Left ventricle myocardium inferior (tissue), 1 donor: ENCODE data around the gene VCPKMT. TPM values are rescaled to one million over a fixed set of nuclear protein-coding genes. Genes with fewer than 3 reads are reported as not detected.

Experiments
- DNase-seq: peaks from one replicate; pipeline ENCODE4 v3.0.0-alpha.2; 2020
- H3K27ac ChIP-seq: fragments of 200-600 bp; replicated peaks from 2 replicates; pipeline ENCODE4 v1.8.0; 2021
- H3K27me3 ChIP-seq: fragments of 200-600 bp; 2 replicates; pipeline ENCODE4 v1.8.0; 2021; ENCODE audit warnings: low read depth
- H3K36me3 ChIP-seq: fragments of 200-600 bp; 2 replicates; pipeline ENCODE4 v1.8.0; 2021
- H3K4me1 ChIP-seq: fragments of 200-600 bp; 2 replicates; pipeline ENCODE4 v1.8.0; 2021
- H3K4me3 ChIP-seq: fragments of 200-600 bp; 2 replicates; pipeline ENCODE4 v1.8.0; 2021; ENCODE audit warnings: mild to moderate bottlenecking, moderate library complexity
- H3K9me3 ChIP-seq: fragments of 200-600 bp; replicated peaks from 2 replicates; pipeline ENCODE4 v1.8.0; 2021
- intact Hi-C: fragments of 100-400 bp; cut with micrococcal nuclease; formaldehyde crosslinking; loops from one replicate; pipeline ENCODE4 v1.11.0; 2022
- total RNA-seq: library from RNA; stranded (reverse); fragmentation: NEBNext Ultra II Directional; extraction: Animal tissue kit (Norgen Biotek cat#: 25700); gene quantifications from one replicate; pipeline ENCODE4 v1.2.1, GENCODE V29; 2021
- TF ChIP-seq, protein P1 (sequence below): fragments of 200-600 bp; IDR thresholded peaks from 2 replicates; pipeline ENCODE4 v1.8.0; 2021; ENCODE audit warnings: antibody characterized with exemption, mild to moderate bottlenecking, borderline replicate concordance
- donor health status: DM: no; HTN: yes; CAD: no; lungs with severe emphysema.

The VCPKMT gene
- total RNA-seq, 1 donor from 2014 or later = 4.1 TPM

DNA sequence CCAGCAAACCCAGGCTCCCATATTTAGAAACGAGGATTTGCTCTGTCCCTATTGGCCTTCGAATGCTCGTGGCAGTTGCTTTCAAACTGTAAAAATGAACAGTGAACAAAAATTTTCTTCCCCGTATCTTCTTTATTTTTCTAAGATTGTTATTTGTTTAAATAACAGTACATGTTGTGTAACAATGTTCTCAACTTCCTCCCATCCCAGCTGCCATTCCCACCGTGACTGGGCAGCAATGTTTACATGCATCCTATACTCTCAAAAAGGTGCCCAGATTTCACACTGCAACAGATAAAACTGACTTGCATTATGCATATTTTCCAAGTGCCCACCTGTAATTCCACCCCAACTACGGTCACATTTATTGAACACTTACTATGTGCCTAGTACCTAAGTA is 12.8 kb downstream of the VCPKMT start:
- no peak overlapping the region for H3K27ac ChIP-seq

DNA sequence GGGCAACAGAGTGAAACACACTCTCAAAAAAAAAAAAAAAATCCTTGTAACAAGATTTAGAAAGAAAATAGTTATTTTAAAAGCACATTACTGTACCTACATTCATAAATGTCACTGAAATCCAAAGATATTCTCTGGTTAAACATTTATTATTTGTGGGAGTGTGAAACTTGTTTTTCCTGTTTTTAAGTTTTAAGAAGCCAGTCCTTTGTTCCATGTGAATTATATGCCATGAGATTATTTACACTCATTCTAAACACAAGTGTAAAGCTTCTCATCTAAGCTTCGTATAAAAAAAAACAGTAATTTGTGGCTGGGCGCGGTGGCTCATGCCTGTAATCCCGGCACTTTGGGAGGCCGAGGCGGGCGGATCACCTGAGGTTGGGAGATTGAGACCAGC is 15.0 kb downstream of the VCPKMT start:
- no peaks in the 10 kb centered on the region for H3K36me3 ChIP-seq

More for the DNA sequence above, 12.8 kb downstream of the VCPKMT start:
- Histone ChIP-seq H3K9me3 (no peaks in the 10 kb centered on the region), H3K4me1 (peaks cover 9% of the 10 kb centered on the region), H3K36me3 (peaks cover 10% of the 10 kb centered on the region), H3K4me3 (no peak overlapping the region), H3K27me3 (no peaks in the 10 kb centered on the region)
- intact Hi-C loops = loop anchor here (10.0 kb wide), 1 partner anchor 239 kb away; no protein-coding TSS in a partner anchor
- TF ChIP-seq, protein P1, sequence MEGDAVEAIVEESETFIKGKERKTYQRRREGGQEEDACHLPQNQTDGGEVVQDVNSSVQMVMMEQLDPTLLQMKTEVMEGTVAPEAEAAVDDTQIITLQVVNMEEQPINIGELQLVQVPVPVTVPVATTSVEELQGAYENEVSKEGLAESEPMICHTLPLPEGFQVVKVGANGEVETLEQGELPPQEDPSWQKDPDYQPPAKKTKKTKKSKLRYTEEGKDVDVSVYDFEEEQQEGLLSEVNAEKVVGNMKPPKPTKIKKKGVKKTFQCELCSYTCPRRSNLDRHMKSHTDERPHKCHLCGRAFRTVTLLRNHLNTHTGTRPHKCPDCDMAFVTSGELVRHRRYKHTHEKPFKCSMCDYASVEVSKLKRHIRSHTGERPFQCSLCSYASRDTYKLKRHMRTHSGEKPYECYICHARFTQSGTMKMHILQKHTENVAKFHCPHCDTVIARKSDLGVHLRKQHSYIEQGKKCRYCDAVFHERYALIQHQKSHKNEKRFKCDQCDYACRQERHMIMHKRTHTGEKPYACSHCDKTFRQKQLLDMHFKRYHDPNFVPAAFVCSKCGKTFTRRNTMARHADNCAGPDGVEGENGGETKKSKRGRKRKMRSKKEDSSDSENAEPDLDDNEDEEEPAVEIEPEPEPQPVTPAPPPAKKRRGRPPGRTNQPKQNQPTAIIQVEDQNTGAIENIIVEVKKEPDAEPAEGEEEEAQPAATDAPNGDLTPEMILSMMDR = no peak
- DNase-seq = no peak

DNA sequence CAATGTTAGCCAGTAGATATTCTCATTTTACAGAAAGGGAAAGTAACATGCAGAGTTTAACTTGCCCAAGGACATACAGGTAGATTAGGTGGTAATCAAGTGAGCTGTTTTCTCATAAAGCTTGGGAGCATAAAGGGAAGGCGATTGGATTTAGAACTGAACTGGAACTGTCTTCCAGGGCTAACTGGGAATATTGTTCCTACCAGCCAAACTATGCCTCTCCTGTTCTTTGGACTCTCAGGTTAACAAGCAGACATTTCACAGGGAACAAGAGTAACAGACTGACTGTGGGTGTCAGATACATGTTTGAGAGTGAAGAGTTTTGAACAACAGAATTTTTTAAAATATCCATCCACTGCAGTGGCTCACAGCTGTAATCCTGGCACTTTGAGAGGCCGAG is 15.6 kb downstream of the VCPKMT start:
- H3K4me1 ChIP-seq = peaks cover 9% of the 10 kb centered on the region
- intact Hi-C loops = loop anchor here (10.0 kb wide), 1 partner anchor 236 kb away; no protein-coding TSS in a partner anchor
- TF ChIP-seq, protein P1 = no peak

More for the DNA sequence above, 15.0 kb downstream of the VCPKMT start:
- H3K27ac ChIP-seq = no peak overlapping the region
- H3K9me3 ChIP-seq = no peaks in the 10 kb centered on the region
- H3K4me3 ChIP-seq = no peak overlapping the region
- no peaks in the 10 kb centered on the region for H3K27me3 ChIP-seq
- peaks cover 9% of the 10 kb centered on the region for H3K4me1 ChIP-seq
- TF ChIP-seq, protein P1 = no peak
- DNase-seq = no peak
- intact Hi-C loops = loop anchor here (10.0 kb wide), 1 partner anchor 237 kb away; no protein-coding TSS in a partner anchor

DNA sequence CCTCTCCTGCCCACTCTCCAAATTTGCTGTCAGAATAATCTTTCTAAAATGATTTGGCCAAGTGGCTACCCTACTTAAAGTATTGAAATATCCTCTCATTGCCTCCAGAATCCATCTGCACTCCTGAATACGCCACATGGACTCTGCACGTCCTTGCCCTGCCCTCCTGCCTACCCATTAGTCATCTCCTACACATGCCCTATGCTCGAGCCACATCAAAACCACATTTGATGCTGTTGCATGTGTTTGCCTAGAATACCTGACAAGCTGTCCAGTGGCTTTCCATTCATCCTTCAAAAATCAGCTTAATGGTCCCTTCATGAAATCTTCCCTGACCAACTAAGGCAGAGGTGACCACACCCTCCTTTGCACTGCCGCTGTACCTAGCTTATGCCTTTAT is 17.0 kb downstream of the VCPKMT start:
- Histone ChIP-seq H3K27me3 (no peaks in the 10 kb centered on the region), H3K4me1 (peaks cover 3% of the 10 kb centered on the region), H3K4me3 (no peak overlapping the region), H3K36me3 (no peaks in the 10 kb centered on the region), H3K9me3 (no peaks in the 10 kb centered on the region), H3K27ac (no peak overlapping the region)
- TF ChIP-seq, protein P1 = no peak
- no peak for DNase-seq
- intact Hi-C loops = no loop called here

More for the DNA sequence above, 15.6 kb downstream of the VCPKMT start:
- DNase-seq = no peak
- Histone ChIP-seq H3K27ac (no peak overlapping the region), H3K27me3 (no peaks in the 10 kb centered on the region), H3K9me3 (no peaks in the 10 kb centered on the region), H3K4me3 (no peak overlapping the region), H3K36me3 (no peaks in the 10 kb centered on the region)

DNA sequence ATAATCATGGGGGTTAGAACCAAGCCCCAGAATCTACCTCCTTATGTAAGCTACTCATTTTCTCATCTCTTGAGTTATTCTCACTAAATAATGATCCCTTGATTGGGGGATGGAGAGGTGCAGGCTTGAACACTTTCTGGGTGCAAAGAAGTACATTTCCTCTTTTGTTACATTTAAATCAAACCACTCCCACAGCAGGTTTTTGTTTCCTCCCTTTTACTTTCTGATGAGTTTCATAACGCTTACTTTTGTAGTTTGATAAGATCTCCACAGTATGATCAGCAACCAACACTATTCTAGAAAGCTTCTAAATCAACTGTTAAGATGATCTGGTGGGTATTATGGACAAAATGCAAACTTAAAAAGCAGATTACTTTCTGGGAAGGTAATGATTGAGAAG is 20.5 kb downstream of the VCPKMT start:
- DNase-seq = no peak
- Histone ChIP-seq H3K4me1 (no peaks in the 10 kb centered on the region), H3K27ac (no peak overlapping the region), H3K36me3 (no peaks in the 10 kb centered on the region), H3K27me3 (no peaks in the 10 kb centered on the region), H3K9me3 (no peaks in the 10 kb centered on the region), H3K4me3 (no peak overlapping the region)
- intact Hi-C loops = no loop called here
- TF ChIP-seq, protein P1 = no peak
